Endothelial cell of umbilical vein (primary cell): ENCODE data around the gene ANKRD13D. TPM values are rescaled to one million over a fixed set of nuclear protein-coding genes. Genes with fewer than 3 reads are reported as not detected.
A peak's percentile ranks its signal among the peaks of the same experiment; 100 is the strongest.

Experiments used
- BruUV-seq: library from RNA; stranded (reverse); fragments of 400-500 nt; replicated peaks from 2 replicates; lab custom pipeline; 2021; lab: Mats Ljungman, UMichigan
- CTCF ChIA-PET: fragments of 300-600, 350-600 bp; sonication (Branson Sonifier 250); formaldehyde crosslinking; loops from one replicate; lab custom pipeline; 2021; ENCODE audit warnings: antibody characterized with exemption, inconsistent platforms; lab: Charles Lee
- POLR2A ChIA-PET: fragments of 300-600, 350-600 bp; sonication (Branson Sonifier 250); formaldehyde crosslinking; loops from one replicate; lab custom pipeline; 2021; ENCODE audit warnings: antibody characterized with exemption, inconsistent platforms; lab: Charles Lee
- DNase-seq: peaks from one replicate; pipeline ENCODE4 v3.0.0-alpha.2; 2011; ENCODE audit warnings: low read depth, low spot score
- FAIRE-seq: peaks from 2 replicates; lab custom pipeline; 2011; peaks lifted over from hg19 to GRCh38; lab: Jason Lieb, UNC
- H2AFZ ChIP-seq: 2 replicates; pipeline ENCODE4 v1.6.0; 2012; ENCODE audit warnings: low read depth, low read length, control low read depth, inconsistent platforms
- H3K27ac ChIP-seq: 2 replicates; pipeline ENCODE4 v1.5.1; 2011; ENCODE audit warnings: low read depth, mild to moderate bottlenecking, control low read depth, low read length, moderate library complexity; ENCODE audit not compliant: insufficient read depth
- H3K27me3 ChIP-seq, 2 experiments: 2 replicates each; pipeline versions ENCODE4 v1.6.0 to v1.6.1; 2011; ENCODE audit warnings: low read length in 2 of 2, mixed read lengths in 1 of 2; ENCODE audit not compliant: control insufficient read depth in 2 of 2, insufficient read depth in 2 of 2
- H3K36me3 ChIP-seq, 2 experiments: 2 replicates in 1 of 2; 3 replicates in 1 of 2; pipeline ENCODE4 v1.5.1; 2011; ENCODE audit warnings: low read length in 2 of 2, mild to moderate bottlenecking in 1 of 2, moderate library complexity in 1 of 2; ENCODE audit not compliant: control insufficient read depth in 2 of 2, insufficient read depth in 2 of 2; ENCODE audit errors: extremely low read depth in 1 of 2
- H3K4me1 ChIP-seq: 3 replicates; pipeline ENCODE4 v1.5.1; 2011; ENCODE audit warnings: mild to moderate bottlenecking, low read length; ENCODE audit not compliant: control insufficient read depth, insufficient read depth; ENCODE audit errors: extremely low read depth
- H3K4me2 ChIP-seq: 2 replicates; pipeline ENCODE4 v1.6.1; 2011; ENCODE audit warnings: low read length, control low read depth, mixed read lengths; ENCODE audit not compliant: insufficient read depth
- H3K4me3 ChIP-seq, 3 experiments: fragments of 200-600 bp in 1 of 3; sonication (generic), shearing (Covaris generic) in 1 of 3; replicated peaks in 1 of 3; 2 replicates each; pipeline ENCODE4 v1.5.1; 2011 to 2016; ENCODE audit warnings: control low read depth in 3 of 3, low read length in 3 of 3, mild to moderate bottlenecking in 2 of 3, inconsistent platforms in 1 of 3, low read depth in 1 of 3, moderate library complexity in 1 of 3; ENCODE audit not compliant: insufficient read depth in 1 of 3
- H3K79me2 ChIP-seq: 2 replicates; pipeline ENCODE4 v1.6.0; 2012; ENCODE audit warnings: low read length, inconsistent platforms; ENCODE audit not compliant: control insufficient read depth, insufficient read depth
- H3K9ac ChIP-seq: replicated peaks from 2 replicates; pipeline ENCODE3; 2011; ENCODE audit warnings: low read length, control low read depth; ENCODE audit not compliant: insufficient read depth; ENCODE audit errors: extremely low read depth
- H3K9me1 ChIP-seq: replicated peaks from 3 replicates; pipeline ENCODE4 v1.6.0; 2011; ENCODE audit warnings: mild to moderate bottlenecking, low read length; ENCODE audit not compliant: control insufficient read depth, insufficient read depth; ENCODE audit errors: extremely low read depth
- H3K9me3 ChIP-seq: replicated peaks from 2 replicates; pipeline ENCODE4 v1.5.1; 2012; ENCODE audit warnings: low read length, inconsistent platforms; ENCODE audit not compliant: control insufficient read depth, insufficient read depth
- H4K20me1 ChIP-seq: replicated peaks from 2 replicates; pipeline ENCODE3; 2011; ENCODE audit warnings: mild to moderate bottlenecking, low read length; ENCODE audit not compliant: control insufficient read depth, insufficient read depth; ENCODE audit errors: extremely low read depth
- EZH2 ChIP-seq: IDR thresholded peaks from 2 replicates; pipeline ENCODE4 v1.6.1; 2012; ENCODE audit warnings: borderline replicate concordance, low read depth, mild to moderate bottlenecking, moderate library complexity, low read length, inconsistent platforms; ENCODE audit not compliant: severe bottlenecking
- FOS ChIP-seq: IDR thresholded peaks from 2 replicates; pipeline ENCODE4 v1.6.1; 2011; ENCODE audit warnings: mild to moderate bottlenecking, low read length, moderate library complexity, borderline replicate concordance; ENCODE audit not compliant: insufficient read depth
- GATA2 ChIP-seq: IDR thresholded peaks from 2 replicates; pipeline ENCODE4 v1.7.0; 2011; ENCODE audit warnings: low read depth, mild to moderate bottlenecking, moderate library complexity, mixed read lengths, low read length; ENCODE audit not compliant: insufficient read length, insufficient read depth
- JUN ChIP-seq: IDR thresholded peaks from 2 replicates; pipeline ENCODE4 v1.6.1; 2011; ENCODE audit warnings: borderline replicate concordance, low read depth; ENCODE audit not compliant: insufficient read length, insufficient read depth
- MYC ChIP-seq: IDR thresholded peaks from one replicate; pipeline ENCODE4 v1.6.1; 2011; ENCODE audit warnings: mild to moderate bottlenecking, low read depth, low read length
- POLR2A ChIP-seq: IDR thresholded peaks from 2 replicates; pipeline ENCODE4 v1.6.1; 2012; ENCODE audit warnings: low read depth, mild to moderate bottlenecking, control low read depth, low read length
- POLR2AphosphoS5 ChIP-seq: IDR thresholded peaks from 2 replicates; pipeline ENCODE4 v1.6.1; 2012; ENCODE audit warnings: low read depth, mild to moderate bottlenecking, control low read depth, low read length, moderate library complexity; ENCODE audit not compliant: insufficient read depth
- dilution Hi-C: fragments of 300-500 bp; cut with MboI; formaldehyde crosslinking; loops from one replicate; pipeline ENCODE4 v1.15.0; 2019; ENCODE audit warnings: low sequenced_read_pairs; ENCODE audit not compliant: extremely low pct_ligation_motif_present
- intact Hi-C: fragments of 100-400 bp; cut with micrococcal nuclease; formaldehyde crosslinking; loops from one replicate; pipeline ENCODE4 v1.10.0; 2022
- polyA plus RNA-seq, 4 experiments: library from polyadenylated mRNA; depleted of rRNA in 3 of 4; stranded (reverse) in 3 of 4; unstranded in 1 of 4; fragments of >200 nt; gene quantifications; 2 replicates each; pipeline versions ENCODE4 v1.2.1 to v1.2.3, GENCODE V29; 2011 to 2012; ENCODE audit warnings: missing spikeins in 1 of 4
- total RNA-seq: library from RNA; stranded (reverse); gene quantifications from 2 replicates; pipeline ENCODE4 v1.2.3, GENCODE V29; 2021
- TF ChIP-seq, protein P1 (sequence below): IDR thresholded peaks from 2 replicates; pipeline ENCODE4 v1.6.1; 2011; ENCODE audit not compliant: insufficient read depth, insufficient read length
- TF ChIP-seq, protein P2 (sequence below), 2 donors: IDR thresholded peaks; 1 replicate in 1 of 2; 2 replicates in 1 of 2; pipeline ENCODE4 v1.5.1; 2011; ENCODE audit warnings: low read length in 2 of 2, mild to moderate bottlenecking in 2 of 2, moderate library complexity in 2 of 2, control low read depth in 1 of 2, inconsistent platforms in 1 of 2, low read depth in 1 of 2; ENCODE audit not compliant: insufficient read depth in 1 of 2; ENCODE audit errors: extremely low read depth in 1 of 2

ANKRD13D gene
- total and polyA plus RNA-seq, 2 donors (not counting 3 experiments of a cell fraction or from before 2014, with no cell fraction given), result 43.5 to 57.5 TPM

DNA sequence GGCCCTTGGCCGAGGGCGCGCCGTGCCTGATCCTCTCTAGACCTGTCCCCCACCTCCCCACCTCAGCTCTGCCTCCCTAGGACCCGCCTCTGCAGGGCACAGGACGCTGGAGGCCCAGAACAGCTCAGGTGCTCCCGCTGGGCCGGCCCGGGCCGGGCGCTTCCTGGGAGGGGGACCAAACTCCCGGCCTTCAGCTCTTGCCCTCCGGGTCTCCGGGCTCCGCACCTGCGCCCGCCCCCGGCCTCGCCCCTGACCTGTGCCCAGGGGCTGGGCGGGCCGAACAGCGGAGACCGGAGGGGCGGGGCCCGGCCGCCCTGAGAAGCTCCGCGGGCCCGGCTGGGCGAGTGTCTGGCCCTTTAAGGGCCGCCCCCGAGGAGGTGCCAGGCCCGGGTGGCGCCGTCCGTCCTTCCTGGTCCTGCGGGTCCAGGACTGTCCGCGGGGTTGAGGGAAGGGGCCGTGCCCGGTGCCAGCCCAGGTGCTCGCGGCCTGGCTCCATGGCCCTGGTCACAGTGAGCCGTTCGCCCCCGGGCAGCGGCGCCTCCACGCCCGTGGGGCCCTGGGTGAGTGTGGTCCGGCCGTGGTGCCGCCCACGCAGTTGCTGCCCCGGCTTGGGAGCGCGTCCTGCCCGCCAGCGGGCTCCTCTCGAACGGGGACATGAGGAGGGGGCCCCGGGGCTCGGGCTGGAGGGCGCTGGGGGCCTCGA lies 14.2 kb downstream of the ANKRD13D start, which contains the start of gene SSH3:
SSH3 (plus strand) TSS at position 399 of the 703 bp plus-strand sequence; CDS start at position 495, 96 bp downstream.
- Histone ChIP-seq H3K4me3 (peak within 1 kb of the TSS; percentile 62 to 89 (median 74)), H3K4me2 (peak within 1 kb of the TSS; percentile 58), H3K27ac (no peak within 1 kb of the TSS), H3K79me2 (no peaks in the 10 kb centered on the region), H4K20me1 (no peaks in the 10 kb centered on the region), H3K36me3 (peaks cover 0 to 25% of the 10 kb centered on the region in 2 experiments), H3K9ac (peak within 1 kb of the TSS; percentile 68), H3K27me3 (no peaks in the 10 kb centered on the region), H3K9me3 (no peaks in the 10 kb centered on the region), H2AFZ (peak within 1 kb of the TSS; percentile 88), H3K4me1 (peaks cover 3% of the 10 kb centered on the region), H3K9me1 (no peaks in the 10 kb centered on the region)
- DNase-seq (peak; percentile 55), FAIRE-seq (peak; percentile 67)
- TF ChIP-seq POLR2A (peak; percentile 51), JUN (no peak)
- ChIA-PET CTCF (interaction anchor here (0.6 to 3.1 kb wide), 10 partner anchors 14 to 222 kb away, joined by 3 to 18 read pairs (median 4); partner anchors contain the start of gene ANKRD13D), POLR2A (interaction anchor here (1.3 kb wide), 1 partner anchor 11 kb away, joined by 6 read pairs; no protein-coding TSS in a partner anchor)
- dilution Hi-C loops, result no loop called here
- intact Hi-C loops, result loop anchor here (2.0 kb wide), 1 partner anchor 14 kb away; the partner anchor contains the start of gene ANKRD13D
- no TSS peak for BruUV-seq

DNA sequence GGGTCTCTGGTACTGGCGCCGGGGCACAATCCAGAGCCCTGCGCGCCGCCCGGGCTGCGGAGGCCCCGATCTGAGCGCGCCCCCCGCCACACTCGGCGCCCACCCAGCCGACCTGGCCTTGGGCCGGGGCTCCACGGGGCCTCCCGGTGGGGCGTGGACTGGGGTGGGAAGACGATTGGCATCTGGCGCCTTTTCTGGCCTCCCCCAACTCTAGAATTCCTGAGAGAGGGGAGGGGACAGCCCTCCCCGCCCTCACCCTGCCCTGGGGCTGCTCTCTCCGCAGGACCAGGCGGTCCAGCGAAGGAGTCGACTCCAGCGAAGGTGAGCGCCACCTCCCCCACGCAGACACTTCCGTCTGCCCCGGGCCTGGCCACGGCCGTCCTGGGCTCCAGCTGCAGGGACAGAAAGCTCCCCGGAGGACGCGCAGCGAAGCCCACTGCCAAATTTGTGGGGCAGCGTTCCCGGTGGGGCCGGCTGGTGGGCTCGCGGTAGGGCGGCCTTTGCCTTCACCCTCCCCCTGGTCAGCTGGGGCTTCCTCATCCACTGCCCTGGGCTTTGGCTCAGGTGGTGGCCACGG lies 14.8 kb downstream of the ANKRD13D start:
- ChIA-PET POLR2A (no interaction called here), CTCF (interaction anchor here (0.6 to 3.1 kb wide), 8 partner anchors 13 to 79 kb away, joined by 3 to 18 read pairs (median 4); partner anchors contain the start of gene ANKRD13D)
- TF ChIP-seq JUN (no peak), FOS (no peak), MYC (no peak), EZH2 (no peak), GATA2 (no peak), POLR2AphosphoS5 (no peak), POLR2A (no peak)
- TF ChIP-seq, protein P1, sequence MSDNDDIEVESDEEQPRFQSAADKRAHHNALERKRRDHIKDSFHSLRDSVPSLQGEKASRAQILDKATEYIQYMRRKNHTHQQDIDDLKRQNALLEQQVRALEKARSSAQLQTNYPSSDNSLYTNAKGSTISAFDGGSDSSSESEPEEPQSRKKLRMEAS, result no peak
- TF ChIP-seq, protein P2, sequence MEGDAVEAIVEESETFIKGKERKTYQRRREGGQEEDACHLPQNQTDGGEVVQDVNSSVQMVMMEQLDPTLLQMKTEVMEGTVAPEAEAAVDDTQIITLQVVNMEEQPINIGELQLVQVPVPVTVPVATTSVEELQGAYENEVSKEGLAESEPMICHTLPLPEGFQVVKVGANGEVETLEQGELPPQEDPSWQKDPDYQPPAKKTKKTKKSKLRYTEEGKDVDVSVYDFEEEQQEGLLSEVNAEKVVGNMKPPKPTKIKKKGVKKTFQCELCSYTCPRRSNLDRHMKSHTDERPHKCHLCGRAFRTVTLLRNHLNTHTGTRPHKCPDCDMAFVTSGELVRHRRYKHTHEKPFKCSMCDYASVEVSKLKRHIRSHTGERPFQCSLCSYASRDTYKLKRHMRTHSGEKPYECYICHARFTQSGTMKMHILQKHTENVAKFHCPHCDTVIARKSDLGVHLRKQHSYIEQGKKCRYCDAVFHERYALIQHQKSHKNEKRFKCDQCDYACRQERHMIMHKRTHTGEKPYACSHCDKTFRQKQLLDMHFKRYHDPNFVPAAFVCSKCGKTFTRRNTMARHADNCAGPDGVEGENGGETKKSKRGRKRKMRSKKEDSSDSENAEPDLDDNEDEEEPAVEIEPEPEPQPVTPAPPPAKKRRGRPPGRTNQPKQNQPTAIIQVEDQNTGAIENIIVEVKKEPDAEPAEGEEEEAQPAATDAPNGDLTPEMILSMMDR (IDR thresholded peaks at IDR 0.05; ENCODE audit: extremely low read depth in 1 of 2, insufficient read depth in 1 of 2, low read depth in 1 of 2, low read length in 2 of 2), result no peak

More for the DNA sequence above, 14.8 kb downstream of the ANKRD13D start:
- Histone ChIP-seq H3K4me2 (peak overlapping the region; percentile 58), H3K9ac (peak overlapping the region; percentile 68), H3K27ac (no peak overlapping the region), H3K9me3 (no peaks in the 10 kb centered on the region), H3K79me2 (no peaks in the 10 kb centered on the region), H2AFZ (peak overlapping the region; percentile 39), H3K4me1 (peaks cover 3% of the 10 kb centered on the region), H3K36me3 (peaks cover 0 to 25% of the 10 kb centered on the region in 2 experiments), H3K4me3 (peak overlapping the region; percentile 62 to 89 (median 74)), H4K20me1 (no peaks in the 10 kb centered on the region), H3K9me1 (no peaks in the 10 kb centered on the region), H3K27me3 (no peaks in the 10 kb centered on the region)
- FAIRE-seq, result no peak
- no peak for DNase-seq
- TSS peak; percentile 5 for BruUV-seq
- intact Hi-C loops, result loop anchor here (2.0 kb wide), 1 partner anchor 15 kb away; the partner anchor contains the start of gene ANKRD13D
- dilution Hi-C loops, result no loop called here
